Measurements from ENCODE around the gene ODAD4.
A peak's percentile ranks its signal among the peaks of the same experiment; 100 is the strongest.

DNA sequence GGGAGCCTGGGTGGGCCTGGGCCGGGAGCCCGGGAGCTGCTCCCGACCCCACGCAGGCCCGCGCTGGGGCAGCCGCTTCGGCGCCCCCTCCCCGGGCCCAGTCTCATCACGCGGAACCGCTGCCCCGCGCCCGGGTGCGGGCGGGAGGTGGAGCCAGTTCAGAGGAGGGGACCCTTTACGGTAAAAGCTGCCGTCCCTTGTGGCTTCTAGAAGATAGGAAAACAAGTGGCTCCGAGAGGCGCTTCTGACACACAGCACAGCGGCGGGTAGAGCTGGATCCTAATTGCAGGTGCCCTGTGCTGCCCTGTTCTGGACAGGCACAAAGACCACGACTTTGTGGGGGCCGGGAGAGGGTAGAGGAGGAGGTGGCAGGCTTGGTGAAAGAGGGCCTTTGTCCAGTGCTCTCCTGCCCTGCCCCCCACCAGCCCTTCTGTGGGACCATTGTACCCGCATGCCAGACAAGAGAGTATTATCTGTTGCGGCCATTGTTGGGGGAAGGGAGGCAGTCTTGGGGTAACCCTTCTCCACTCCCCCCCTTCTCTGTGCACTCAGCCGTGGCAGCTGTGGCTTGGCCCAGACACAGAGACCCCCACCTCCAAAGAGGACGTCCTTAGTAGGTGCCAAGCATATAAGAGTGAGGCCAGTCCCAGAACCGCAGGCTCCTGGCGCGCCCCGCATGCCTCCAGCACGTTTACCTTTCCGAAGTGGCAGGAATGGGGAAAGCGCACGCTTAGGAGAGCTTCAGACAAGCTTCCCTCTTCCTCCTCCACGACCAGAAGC is 36.9 kb downstream of the ODAD4 start:
- TF ChIP-seq FOXM1 (IDR thresholded peaks at IDR 0.05; ENCODE audit: borderline replicate concordance, low read depth) = no peak
- TF ChIP-seq, protein P1, sequence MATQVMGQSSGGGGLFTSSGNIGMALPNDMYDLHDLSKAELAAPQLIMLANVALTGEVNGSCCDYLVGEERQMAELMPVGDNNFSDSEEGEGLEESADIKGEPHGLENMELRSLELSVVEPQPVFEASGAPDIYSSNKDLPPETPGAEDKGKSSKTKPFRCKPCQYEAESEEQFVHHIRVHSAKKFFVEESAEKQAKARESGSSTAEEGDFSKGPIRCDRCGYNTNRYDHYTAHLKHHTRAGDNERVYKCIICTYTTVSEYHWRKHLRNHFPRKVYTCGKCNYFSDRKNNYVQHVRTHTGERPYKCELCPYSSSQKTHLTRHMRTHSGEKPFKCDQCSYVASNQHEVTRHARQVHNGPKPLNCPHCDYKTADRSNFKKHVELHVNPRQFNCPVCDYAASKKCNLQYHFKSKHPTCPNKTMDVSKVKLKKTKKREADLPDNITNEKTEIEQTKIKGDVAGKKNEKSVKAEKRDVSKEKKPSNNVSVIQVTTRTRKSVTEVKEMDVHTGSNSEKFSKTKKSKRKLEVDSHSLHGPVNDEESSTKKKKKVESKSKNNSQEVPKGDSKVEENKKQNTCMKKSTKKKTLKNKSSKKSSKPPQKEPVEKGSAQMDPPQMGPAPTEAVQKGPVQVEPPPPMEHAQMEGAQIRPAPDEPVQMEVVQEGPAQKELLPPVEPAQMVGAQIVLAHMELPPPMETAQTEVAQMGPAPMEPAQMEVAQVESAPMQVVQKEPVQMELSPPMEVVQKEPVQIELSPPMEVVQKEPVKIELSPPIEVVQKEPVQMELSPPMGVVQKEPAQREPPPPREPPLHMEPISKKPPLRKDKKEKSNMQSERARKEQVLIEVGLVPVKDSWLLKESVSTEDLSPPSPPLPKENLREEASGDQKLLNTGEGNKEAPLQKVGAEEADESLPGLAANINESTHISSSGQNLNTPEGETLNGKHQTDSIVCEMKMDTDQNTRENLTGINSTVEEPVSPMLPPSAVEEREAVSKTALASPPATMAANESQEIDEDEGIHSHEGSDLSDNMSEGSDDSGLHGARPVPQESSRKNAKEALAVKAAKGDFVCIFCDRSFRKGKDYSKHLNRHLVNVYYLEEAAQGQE (IDR thresholded peaks at IDR 0.05; ENCODE audit: low read depth) = no peak
- TF ChIP-seq, protein P2, sequence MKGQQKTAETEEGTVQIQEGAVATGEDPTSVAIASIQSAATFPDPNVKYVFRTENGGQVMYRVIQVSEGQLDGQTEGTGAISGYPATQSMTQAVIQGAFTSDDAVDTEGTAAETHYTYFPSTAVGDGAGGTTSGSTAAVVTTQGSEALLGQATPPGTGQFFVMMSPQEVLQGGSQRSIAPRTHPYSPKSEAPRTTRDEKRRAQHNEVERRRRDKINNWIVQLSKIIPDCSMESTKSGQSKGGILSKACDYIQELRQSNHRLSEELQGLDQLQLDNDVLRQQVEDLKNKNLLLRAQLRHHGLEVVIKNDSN (IDR thresholded peaks at IDR 0.05) = no peak
- TF ChIP-seq TAF1 (IDR thresholded peaks at IDR 0.05; ENCODE audit: low read depth) = no peak
- TF ChIP-seq CREB1 (IDR thresholded peaks at IDR 0.05; ENCODE audit: low read depth) = no peak
- TF ChIP-seq EP300 (IDR thresholded peaks at IDR 0.05; ENCODE audit: borderline replicate concordance) = no peak
- no peak for TF ChIP-seq TCF12 (IDR thresholded peaks at IDR 0.05; ENCODE audit: low read depth)
- TF ChIP-seq, protein P3, sequence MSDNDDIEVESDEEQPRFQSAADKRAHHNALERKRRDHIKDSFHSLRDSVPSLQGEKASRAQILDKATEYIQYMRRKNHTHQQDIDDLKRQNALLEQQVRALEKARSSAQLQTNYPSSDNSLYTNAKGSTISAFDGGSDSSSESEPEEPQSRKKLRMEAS (IDR thresholded peaks at IDR 0.05) = no peak
- no peak for TF ChIP-seq RAD21 (IDR thresholded peaks at IDR 0.05; ENCODE audit: low read depth)
- TF ChIP-seq YY1 (IDR thresholded peaks at IDR 0.05; ENCODE audit: low read depth) = peak; percentile 53
- TF ChIP-seq CEBPB (IDR thresholded peaks at IDR 0.05) = no peak
- no peak for TF ChIP-seq NFIC (IDR thresholded peaks at IDR 0.05)
- TF ChIP-seq EGR1 (IDR thresholded peaks at IDR 0.05) = no peak
